H1 (cell line): ENCODE data around the gene ZNF729. TPM values are rescaled to one million over a fixed set of nuclear protein-coding genes. Genes with fewer than 3 reads are reported as not detected.

Experiments
- CTCF ChIA-PET: fragments of 300-600 bp; sonication (Branson Sonifier 250); formaldehyde crosslinking; loops from one replicate; lab custom pipeline; 2021; ENCODE audit not compliant: partially characterized antibody; lab: Charles Lee
- POLR2A ChIA-PET: fragments of 300-600 bp; sonication (Branson Sonifier 250); formaldehyde crosslinking; loops from one replicate; lab custom pipeline; 2021; ENCODE audit warnings: inconsistent platforms; ENCODE audit not compliant: partially characterized antibody; lab: Charles Lee
- DNase-seq, 2 experiments: peaks; one replicate each; pipeline versions ENCODE4 v3.0.0 to v3.0.0-alpha.2; 2010 to 2022; ENCODE audit warnings: low spot score in 2 of 2, low read depth in 1 of 2, mixed read lengths in 1 of 2
- FAIRE-seq: peaks from 2 replicates; lab custom pipeline; 2011; peaks lifted over from hg19 to GRCh38; lab: Jason Lieb, UNC
- H2AFZ ChIP-seq: 2 replicates; pipeline ENCODE4 v1.8.1; 2012; ENCODE audit warnings: low read length, inconsistent platforms
- H2AK5ac ChIP-seq: 2 replicates; pipeline ENCODE4 v1.6.1; 2013; ENCODE audit warnings: low read depth, low read length
- H2BK120ac ChIP-seq: replicated peaks from 2 replicates; pipeline ENCODE3; 2013; ENCODE audit warnings: low read depth, low read length, inconsistent platforms
- H2BK12ac ChIP-seq: 2 replicates; pipeline ENCODE4 v1.6.1; 2013; ENCODE audit warnings: low read depth, low read length
- H2BK15ac ChIP-seq: 2 replicates; pipeline ENCODE4 v1.6.1; 2013; ENCODE audit warnings: low read length
- H2BK20ac ChIP-seq: 2 replicates; pipeline ENCODE4 v1.6.1; 2013; ENCODE audit warnings: low read length
- H2BK5ac ChIP-seq: 2 replicates; pipeline ENCODE4 v1.6.1; 2013; ENCODE audit warnings: low read depth, low read length
- H3K14ac ChIP-seq: 2 replicates; pipeline ENCODE4 v1.6.1; 2013; ENCODE audit warnings: inconsistent platforms; ENCODE audit not compliant: insufficient read length
- H3K18ac ChIP-seq: 2 replicates; pipeline ENCODE4 v1.6.1; 2013; ENCODE audit warnings: low read length; ENCODE audit errors: extremely low read depth
- H3K23ac ChIP-seq: 2 replicates; pipeline ENCODE4 v1.6.1; 2013; ENCODE audit warnings: inconsistent platforms; ENCODE audit not compliant: insufficient read length
- H3K23me2 ChIP-seq: 2 replicates; pipeline ENCODE4 v1.6.1; 2013; ENCODE audit warnings: low read depth, low read length
- H3K27ac ChIP-seq: 2 replicates; pipeline ENCODE4 v1.6.1; 2011; ENCODE audit warnings: low read depth, low read length, inconsistent platforms
- H3K27me3 ChIP-seq, 4 experiments: replicated peaks in 1 of 4; 1 replicate in 1 of 4; 2 replicates in 3 of 4; pipeline versions ENCODE4 v1.6.1 to v1.8.1; 2011 to 2013; ENCODE audit warnings: low read length in 3 of 4, mild to moderate bottlenecking in 3 of 4, inconsistent platforms in 2 of 4, mixed read lengths in 2 of 4, moderate library complexity in 1 of 4; ENCODE audit not compliant: control insufficient read depth in 3 of 4, insufficient read depth in 3 of 4; ENCODE audit errors: extremely low read depth in 1 of 4
- H3K36me3 ChIP-seq, 4 experiments: 2 replicates each; pipeline versions ENCODE4 v1.6.1 to v1.8.1; 2011 to 2013; ENCODE audit warnings: mild to moderate bottlenecking in 4 of 4, low read length in 3 of 4, moderate library complexity in 2 of 4, control low read depth in 1 of 4, inconsistent platforms in 1 of 4; ENCODE audit not compliant: insufficient read depth in 4 of 4, control insufficient read depth in 2 of 4
- H3K4ac ChIP-seq: replicated peaks from 2 replicates; pipeline ENCODE3; 2013; ENCODE audit warnings: low read length, low read depth, mixed read lengths, inconsistent platforms; ENCODE audit not compliant: insufficient read length
- H3K4me1 ChIP-seq, 4 experiments: replicated peaks in 1 of 4; 1 replicate in 1 of 4; 2 replicates in 3 of 4; pipeline versions ENCODE4 v1.6.1 to v1.8.1; 2011 to 2013; ENCODE audit warnings: low read length in 3 of 4, inconsistent platforms in 2 of 4, mixed read lengths in 1 of 4; ENCODE audit not compliant: insufficient read depth in 4 of 4, control insufficient read depth in 3 of 4
- H3K4me2 ChIP-seq, 2 experiments: 2 replicates each; pipeline versions ENCODE4 v1.6.1 to v1.8.1; 2011 to 2013; ENCODE audit warnings: low read depth in 2 of 2, low read length in 2 of 2, control low read depth in 1 of 2, inconsistent platforms in 1 of 2, mild to moderate bottlenecking in 1 of 2; ENCODE audit not compliant: insufficient read depth in 1 of 2
- H3K4me3 ChIP-seq, 4 experiments: fragments of 200-600, 300-600 bp in 1 of 4; sonication (generic), shearing (Covaris generic), sonication (Bioruptor Twin) in 1 of 4; 2 replicates each; pipeline versions ENCODE4 v1.5.1 to v1.8.1; 2011 to 2016; ENCODE audit warnings: low read length in 4 of 4, low read depth in 3 of 4, control low read depth in 2 of 4, inconsistent platforms in 2 of 4, mild to moderate bottlenecking in 2 of 4, mixed read lengths in 1 of 4, moderate library complexity in 1 of 4; ENCODE audit not compliant: insufficient read depth in 2 of 4; ENCODE audit errors: extremely low read depth in 1 of 4
- H3K56ac ChIP-seq: replicated peaks from 2 replicates; pipeline ENCODE3; 2013; ENCODE audit warnings: low read depth, mild to moderate bottlenecking, mixed read lengths, low read length, inconsistent platforms; ENCODE audit not compliant: insufficient read length
- H3K79me1 ChIP-seq: 2 replicates; pipeline ENCODE4 v1.6.1; 2013; ENCODE audit warnings: low read depth, low read length, control low read depth
- H3K79me2 ChIP-seq, 2 experiments: 2 replicates each; pipeline versions ENCODE4 v1.6.1 to v1.8.1; 2012 to 2013; ENCODE audit warnings: low read length in 2 of 2, mild to moderate bottlenecking in 2 of 2, inconsistent platforms in 1 of 2; ENCODE audit not compliant: insufficient read depth in 2 of 2, control insufficient read depth in 1 of 2
- H3K9ac ChIP-seq, 4 experiments: replicated peaks in 1 of 4; 1 replicate in 1 of 4; 2 replicates in 3 of 4; pipeline versions ENCODE4 v1.6.1 to v1.8.1; 2011 to 2013; ENCODE audit warnings: low read depth in 3 of 4, low read length in 3 of 4, control low read depth in 2 of 4, mild to moderate bottlenecking in 2 of 4, moderate library complexity in 2 of 4, inconsistent platforms in 1 of 4; ENCODE audit errors: extremely low read depth in 1 of 4
- H3K9me3 ChIP-seq, 2 experiments: 2 replicates each; pipeline versions ENCODE4 v1.6.1 to v1.8.1; 2012 to 2013; ENCODE audit warnings: mild to moderate bottlenecking in 2 of 2, moderate library complexity in 2 of 2, control low read depth in 1 of 2, inconsistent platforms in 1 of 2, low read depth in 1 of 2, low read length in 1 of 2, mixed read lengths in 1 of 2; ENCODE audit not compliant: insufficient read depth in 2 of 2
- H4K20me1 ChIP-seq, 2 experiments: replicated peaks in 1 of 2; 2 replicates each; pipeline versions ENCODE3 to v1.8.1; 2011 to 2013; ENCODE audit warnings: inconsistent platforms in 2 of 2, low read length in 2 of 2, mild to moderate bottlenecking in 1 of 2; ENCODE audit not compliant: insufficient read depth in 2 of 2, control insufficient read depth in 1 of 2
- H4K5ac ChIP-seq: 2 replicates; pipeline ENCODE4 v1.6.1; 2013; ENCODE audit warnings: low read length, low read depth, mixed read lengths, inconsistent platforms; ENCODE audit not compliant: insufficient read length
- H4K8ac ChIP-seq: 2 replicates; pipeline ENCODE4 v1.8.0; 2013; ENCODE audit warnings: mild to moderate bottlenecking, moderate library complexity, low read length, inconsistent platforms; ENCODE audit not compliant: insufficient read depth; ENCODE audit errors: extremely low read depth
- H4K91ac ChIP-seq: replicated peaks from 2 replicates; pipeline ENCODE3; 2013; ENCODE audit warnings: low read length, mixed read lengths, inconsistent platforms; ENCODE audit not compliant: insufficient read length
- EP300 ChIP-seq, 2 experiments: IDR thresholded peaks; 1 replicate in 1 of 2; 2 replicates in 1 of 2; pipeline ENCODE4 v1.6.1; 2011 to 2012; ENCODE audit warnings: low read depth in 2 of 2, low read length in 2 of 2, mild to moderate bottlenecking in 2 of 2, borderline replicate concordance in 1 of 2, inconsistent platforms in 1 of 2, moderate library complexity in 1 of 2
- NANOG ChIP-seq: IDR thresholded peaks from 2 replicates; pipeline ENCODE4 v1.6.1; 2011; ENCODE audit warnings: low read length, low read depth, mild to moderate bottlenecking, inconsistent platforms; ENCODE audit not compliant: insufficient read depth, poor library complexity, severe bottlenecking
- SAP30 ChIP-seq: fragments of 300-600 bp; sonication (generic); IDR thresholded peaks from 2 replicates; pipeline ENCODE4 v1.7.1; 2012; ENCODE audit warnings: low read length, moderate library complexity, mild to moderate bottlenecking, inconsistent platforms; ENCODE audit not compliant: insufficient read depth, insufficient replicate concordance
- SP4 ChIP-seq: IDR thresholded peaks from 2 replicates; pipeline ENCODE4 v1.6.1; 2012; ENCODE audit warnings: low read length, inconsistent platforms
- SUZ12 ChIP-seq: fragments of 200-600 bp; sonication (generic); IDR thresholded peaks from 2 replicates; pipeline ENCODE4 v1.6.1; 2012; ENCODE audit warnings: mild to moderate bottlenecking, inconsistent platforms, low read length, moderate library complexity, mixed read lengths
- TEAD4 ChIP-seq: IDR thresholded peaks from 2 replicates; pipeline ENCODE4 v1.6.1; 2012; ENCODE audit warnings: low read depth, low read length, inconsistent platforms, mixed read lengths
- WGBS, 2 experiments: shearing (Covaris generic) in 1 of 2; methylation state at CpG; one replicate each; pipeline versions ENCODE4 v1.1.6 to v1.1.7; 2013 to 2015; ENCODE audit warnings: low lambda C conversion rate in 2 of 2, mixed read lengths in 2 of 2, inconsistent platforms in 1 of 2, low coverage in 1 of 2, missing lambda C conversion rate in 1 of 2; ENCODE audit not compliant: insufficient replicate concordance in 2 of 2, insufficient coverage in 1 of 2, insufficient read length in 1 of 2; ENCODE audit errors: extremely low coverage in 1 of 2, missing lambda C conversion rate in 1 of 2; 5-methylcytosine and 5-hydroxymethylcytosine counted together
- long read RNA-seq, 2 experiments: library from RNA in 1 of 2; library from capped mRNA in 1 of 2; stranded (forward); transcript quantifications; one replicate each; pipeline ENCODE4 v2.0.0, GENCODE V29; 2021; ENCODE audit warnings: inconsistent platforms in 1 of 2
- polyA minus RNA-seq, 3 experiments: library from RNA; depleted of rRNA, polyadenylated mRNA; stranded (reverse); fragments of >200 nt; gene quantifications; 1 replicate in 2 of 3; 2 replicates in 1 of 3; pipeline ENCODE4 v1.2.3, GENCODE V29; 2011
- polyA plus RNA-seq, 7 experiments: library from polyadenylated mRNA; depleted of rRNA in 3 of 7; stranded (reverse) in 5 of 7; unstranded in 2 of 7; fragments of >200 nt in 5 of 7; fragments of 200-250 nt in 2 of 7; gene quantifications; 1 replicate in 5 of 7; 2 replicates in 1 of 7; 4 replicates in 1 of 7; pipeline versions ENCODE4 v1.2.1 to v1.2.3, GENCODE V29; 2011 to 2013; ENCODE audit warnings: missing spikeins in 2 of 7, mixed read lengths in 2 of 7
- total RNA-seq: library from RNA; stranded (reverse); fragmentation: NEBNext Ultra II Directional; extraction: Animal tissue kit (Norgen Biotek cat#: 25700); gene quantifications from 2 replicates; pipeline ENCODE4 v1.2.1, GENCODE V29; 2021
- TF ChIP-seq, protein P1 (sequence below): IDR thresholded peaks from 2 replicates; pipeline ENCODE4 v1.6.1; 2012; ENCODE audit warnings: inconsistent platforms

The ZNF729 gene
- total RNA-seq (not detected in 2 replicates), polyA plus RNA-seq (2011; rRNA removed) (not detected in 2 replicates), polyA minus RNA-seq (2011; rRNA and poly(A)+ RNA removed) (not detected in 2 replicates)
- not detected for polyA plus RNA-seq (2011; cell fraction: cytosol; rRNA removed)
- polyA plus RNA-seq (2011; cell fraction: nucleus; rRNA removed), result not detected
- polyA plus RNA-seq (2012, experiment 1 of 2), result not detected in 4 replicates
- not detected for polyA plus RNA-seq (2012, experiment 2 of 2)
- polyA plus RNA-seq (2013, experiment 1 of 2), result not detected
- polyA plus RNA-seq (2013, experiment 2 of 2), result not detected
- polyA minus RNA-seq (2011; cell fraction: cytosol; rRNA and poly(A)+ RNA removed), result not detected
- polyA minus RNA-seq (2011; cell fraction: nucleus; rRNA and poly(A)+ RNA removed), result not detected
- long read RNA-seq, experiment 1, result 0 reads
- long read RNA-seq, experiment 2, result 0 reads

DNA sequence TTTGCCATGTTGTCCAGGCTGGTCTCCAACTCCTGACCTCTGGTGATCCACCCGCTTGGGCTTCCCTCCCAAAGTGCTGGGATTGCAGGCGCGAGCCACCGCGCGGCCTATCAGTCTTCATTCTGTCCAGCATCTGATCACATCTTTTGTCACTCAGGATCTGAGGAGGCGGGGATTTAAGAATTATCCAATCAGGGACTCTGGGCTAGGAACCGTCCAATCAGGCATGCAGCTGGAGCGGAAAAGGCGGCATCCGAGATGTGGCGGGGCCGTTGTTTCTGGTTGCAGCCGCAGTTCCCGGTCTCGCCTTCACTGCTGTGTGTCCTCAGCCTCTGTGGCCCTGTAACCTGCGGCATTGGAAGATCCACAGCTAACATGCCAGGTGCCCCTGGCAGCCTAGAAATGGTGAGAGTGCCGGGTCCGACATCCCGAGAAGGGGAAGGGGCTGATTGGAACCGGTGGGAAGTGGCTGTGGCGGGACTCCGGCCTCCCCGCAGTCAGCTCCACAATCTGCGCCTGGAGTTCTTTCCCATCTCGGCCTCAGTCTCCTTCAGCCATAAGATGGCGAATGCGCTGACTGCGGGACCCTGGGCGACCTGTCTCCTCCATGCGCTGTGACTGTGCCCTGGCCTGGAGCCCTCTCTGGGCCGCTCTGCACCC, at the start of gene ZNF729:
Gene ZNF729, plus strand, starts transcription at position 291 of the 660 bp plus-strand sequence. Its CDS starts 85 bp downstream, at position 376.
- no peak within 1 kb of the TSS for H4K91ac ChIP-seq
- no peak within 1 kb of the TSS for H2BK15ac ChIP-seq
- FAIRE-seq (no peak), DNase-seq (no peak)
- H3K23me2 ChIP-seq, result no peaks in the 10 kb centered on the region
- H3K56ac ChIP-seq, result no peak within 1 kb of the TSS
- no peak within 1 kb of the TSS for H2BK20ac ChIP-seq
- H2BK120ac ChIP-seq, result no peak within 1 kb of the TSS
- H3K4ac ChIP-seq, result no peak within 1 kb of the TSS
- no peaks in the 10 kb centered on the region for H3K27me3 ChIP-seq
- ChIA-PET CTCF (no interaction called here), POLR2A (no interaction called here)
- no peak within 1 kb of the TSS for H2AK5ac ChIP-seq
- no peak within 1 kb of the TSS for H3K18ac ChIP-seq
- no peak within 1 kb of the TSS for H3K14ac ChIP-seq
- H4K5ac ChIP-seq, result no peak within 1 kb of the TSS
- H2AFZ ChIP-seq, result no peak within 1 kb of the TSS
- no peak within 1 kb of the TSS for H3K9ac ChIP-seq
- no peaks in the 10 kb centered on the region for H3K4me1 ChIP-seq
- H4K20me1 ChIP-seq, result no peaks in the 10 kb centered on the region
- no peaks in the 10 kb centered on the region for H3K36me3 ChIP-seq
- no peak within 1 kb of the TSS for H4K8ac ChIP-seq
- no peak within 1 kb of the TSS for H2BK5ac ChIP-seq
- H3K4me2 ChIP-seq, result no peak within 1 kb of the TSS
- no peaks in the 10 kb centered on the region for H3K79me2 ChIP-seq
- no peaks in the 10 kb centered on the region for H3K79me1 ChIP-seq
- WGBS, 2 experiments, result 94% methylated on average over 25 of the region's 32 CpGs; no CpG with 5 or more reads in 1 of the 2 experiments
- H3K23ac ChIP-seq, result no peak within 1 kb of the TSS
- H3K27ac ChIP-seq, result no peak within 1 kb of the TSS
- peaks cover 36 to 74% of the 10 kb centered on the region in 2 experiments for H3K9me3 ChIP-seq
- TF ChIP-seq, protein P1, sequence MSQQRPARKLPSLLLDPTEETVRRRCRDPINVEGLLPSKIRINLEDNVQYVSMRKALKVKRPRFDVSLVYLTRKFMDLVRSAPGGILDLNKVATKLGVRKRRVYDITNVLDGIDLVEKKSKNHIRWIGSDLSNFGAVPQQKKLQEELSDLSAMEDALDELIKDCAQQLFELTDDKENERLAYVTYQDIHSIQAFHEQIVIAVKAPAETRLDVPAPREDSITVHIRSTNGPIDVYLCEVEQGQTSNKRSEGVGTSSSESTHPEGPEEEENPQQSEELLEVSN, result no peak
- TF ChIP-seq SUZ12 (no peak), TEAD4 (no peak), SP4 (no peak), EP300 (IDR thresholded peaks at IDR 0.05; ENCODE audit: borderline replicate concordance in 1 of 2, low read depth in 2 of 2, low read length in 2 of 2) (no peak), SAP30 (no peak), NANOG (no peak)
- no peak within 1 kb of the TSS for H2BK12ac ChIP-seq
- H3K4me3 ChIP-seq, result no peak within 1 kb of the TSS
